H1 (cell line): Measurements from ENCODE around the gene WNT7A. TPM values are rescaled to one million over a fixed set of nuclear protein-coding genes. Genes with fewer than 3 reads are reported as not detected.

Experiments used
- BACH1 ChIP-seq: IDR thresholded peaks from 2 replicates; pipeline ENCODE4 v1.6.1; 2012; ENCODE audit warnings: low read length, improper control_type of control experiment
- CBX8 ChIP-seq: fragments of 300-800, 300-1000 bp; sonication (generic); IDR thresholded peaks from 2 replicates; pipeline ENCODE4 v1.7.1; 2016; ENCODE audit warnings: low read depth, low read length, borderline replicate concordance
- JUND ChIP-seq: IDR thresholded peaks from 2 replicates; pipeline ENCODE4 v1.6.1; 2011; ENCODE audit warnings: mild to moderate bottlenecking, improper control_type of control experiment, low read length
- NRF1 ChIP-seq: IDR thresholded peaks from 2 replicates; pipeline ENCODE4 v1.6.1; 2011; ENCODE audit warnings: mild to moderate bottlenecking, low read depth, low read length, improper control_type of control experiment
- PHF8 ChIP-seq: fragments of 200-600 bp; sonication (generic); conservative IDR thresholded peaks from 2 replicates; pipeline ENCODE4 v1.7.1; 2012; ENCODE audit warnings: low read depth, mild to moderate bottlenecking, inconsistent platforms, low read length, moderate library complexity
- YY1 ChIP-seq: IDR thresholded peaks from 2 replicates; pipeline ENCODE4 v1.6.1; 2011; ENCODE audit warnings: low read depth, mild to moderate bottlenecking, low read length
- polyA plus RNA-seq, 7 experiments: library from polyadenylated mRNA; depleted of rRNA in 3 of 7; stranded (reverse) in 5 of 7; unstranded in 2 of 7; fragments of >200 nt in 5 of 7; fragments of 200-250 nt in 2 of 7; gene quantifications; 1 replicate in 5 of 7; 2 replicates in 1 of 7; 4 replicates in 1 of 7; pipeline versions ENCODE4 v1.2.1 to v1.2.3, GENCODE V29; 2011 to 2013; ENCODE audit warnings: missing spikeins in 2 of 7, mixed read lengths in 2 of 7
- total RNA-seq: library from RNA; stranded (reverse); fragmentation: NEBNext Ultra II Directional; extraction: Animal tissue kit (Norgen Biotek cat#: 25700); gene quantifications from 2 replicates; pipeline ENCODE4 v1.2.1, GENCODE V29; 2021

WNT7A gene
- total and polyA plus RNA-seq, 2 of the 8 experiments (the other 6 are each of a cell fraction or from before 2014, with no cell fraction given): 0.02 TPM; not detected in 1

GRCh38 chr3:13829311-13829710, 50.6 kb downstream of the WNT7A start (continued):
- TF ChIP-seq YY1 (no peak), PHF8 (no peak), NRF1 (no peak), BACH1 (no peak), CBX8 (no peak), JUND (no peak)
